GM21529 (cell line): ENCODE data around the gene CRP.
"Not testable (repeated sequence)": the region's sequence is repeated elsewhere in the genome, so short reads cannot be mapped to it uniquely, and the experiment has no call there.

Experiments used
- ATAC-seq: cut with Tn5 transposase; IDR thresholded peaks from one replicate; pipeline ENCODE4 v1.9.1; 2021; ENCODE audit not compliant: unreplicated experiment

CRP gene, protein sequence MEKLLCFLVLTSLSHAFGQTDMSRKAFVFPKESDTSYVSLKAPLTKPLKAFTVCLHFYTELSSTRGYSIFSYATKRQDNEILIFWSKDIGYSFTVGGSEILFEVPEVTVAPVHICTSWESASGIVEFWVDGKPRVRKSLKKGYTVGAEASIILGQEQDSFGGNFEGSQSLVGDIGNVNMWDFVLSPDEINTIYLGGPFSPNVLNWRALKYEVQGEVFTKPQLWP

DNA sequence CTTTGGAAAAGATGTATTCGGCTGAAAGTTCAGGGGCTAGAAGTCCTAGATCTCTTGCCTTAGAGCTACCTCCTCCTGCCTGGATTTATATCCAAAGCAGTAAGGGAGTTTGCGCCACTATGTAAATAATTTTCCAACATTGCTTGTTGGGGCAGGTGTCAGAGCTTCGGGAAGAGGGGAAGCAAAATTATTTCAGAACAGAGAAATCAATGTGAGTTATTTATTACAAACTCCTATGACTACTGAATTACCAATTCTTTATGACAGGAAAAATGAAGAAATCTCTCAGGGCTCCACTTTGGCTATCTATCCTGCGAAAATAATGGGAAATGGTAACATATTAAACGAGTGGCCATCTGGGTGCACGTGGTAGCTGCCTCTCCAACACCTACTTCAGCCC lies at the start of gene CRP:
TSS of gene CRP (minus strand) at position 61 of the 400 bp plus-strand sequence. CDS start 104 bp downstream, outside the sequence.
- ATAC-seq: no peak

DNA sequence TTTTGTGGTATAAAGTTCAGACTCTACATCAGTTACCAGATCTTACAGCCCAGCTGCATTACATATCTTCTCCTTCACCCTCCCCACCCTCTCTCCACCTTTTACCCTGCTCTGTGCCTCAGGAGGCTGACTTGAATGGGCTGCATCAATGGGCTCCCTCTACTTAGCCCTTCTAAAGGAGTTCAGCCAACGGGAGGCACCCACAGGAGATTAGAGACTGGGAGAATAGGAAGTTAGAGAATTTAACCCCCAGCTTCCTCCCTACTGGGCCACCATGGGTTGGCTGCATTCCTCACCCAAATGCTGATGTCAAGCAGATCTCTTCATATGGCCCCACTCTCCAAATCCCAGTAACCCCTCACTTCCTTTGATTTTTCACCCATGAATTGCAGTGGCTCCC lies 49.3 kb upstream of the CRP start:
- ATAC-seq: no peak

DNA sequence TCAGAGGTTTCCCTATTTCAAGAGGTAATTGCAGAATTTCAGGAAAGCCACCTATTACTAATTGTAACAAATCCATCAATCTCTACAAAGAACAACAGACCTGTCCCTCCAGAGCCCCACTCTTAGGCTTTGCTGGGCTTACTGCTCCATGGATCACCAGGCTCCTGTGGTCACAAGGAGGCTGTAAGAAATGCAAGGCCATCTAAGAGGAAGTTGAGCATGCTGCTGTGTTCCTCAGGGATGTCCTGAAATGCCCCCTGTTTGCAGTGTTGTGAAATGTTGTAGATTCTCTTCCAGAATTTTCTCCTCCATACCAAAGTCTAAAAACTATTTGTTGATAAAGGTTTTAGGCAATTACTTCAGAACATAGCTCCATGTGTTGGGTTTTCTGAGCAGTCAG lies 42.0 kb upstream of the CRP start:
- no peak for ATAC-seq

DNA sequence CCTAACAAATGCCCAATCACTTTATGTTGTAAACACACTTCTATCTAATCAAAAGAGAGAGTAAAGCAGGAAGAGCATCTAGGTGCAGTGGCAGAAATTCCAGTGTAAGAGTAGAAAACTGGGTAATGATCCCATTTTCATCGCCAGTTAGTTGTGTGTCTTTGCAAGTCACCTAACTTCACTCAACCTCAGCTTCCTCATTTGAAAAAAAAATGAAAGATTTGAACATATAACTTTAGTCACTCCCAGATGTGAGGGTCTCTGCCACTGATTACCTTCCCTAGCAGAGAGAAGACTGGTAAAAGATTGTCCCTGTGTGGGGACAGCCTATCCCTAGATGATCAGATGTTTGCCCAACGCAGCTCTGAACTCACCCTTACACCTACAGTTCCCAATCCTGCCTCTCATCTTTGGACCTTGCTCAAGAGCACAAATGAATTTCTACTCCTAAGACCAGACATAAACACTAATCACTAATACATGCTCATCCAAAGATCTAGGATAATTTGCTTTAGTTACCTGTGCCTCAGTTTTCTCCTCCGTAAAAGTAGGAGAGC lies 41.1 kb upstream of the CRP start:
- no peak for ATAC-seq

DNA sequence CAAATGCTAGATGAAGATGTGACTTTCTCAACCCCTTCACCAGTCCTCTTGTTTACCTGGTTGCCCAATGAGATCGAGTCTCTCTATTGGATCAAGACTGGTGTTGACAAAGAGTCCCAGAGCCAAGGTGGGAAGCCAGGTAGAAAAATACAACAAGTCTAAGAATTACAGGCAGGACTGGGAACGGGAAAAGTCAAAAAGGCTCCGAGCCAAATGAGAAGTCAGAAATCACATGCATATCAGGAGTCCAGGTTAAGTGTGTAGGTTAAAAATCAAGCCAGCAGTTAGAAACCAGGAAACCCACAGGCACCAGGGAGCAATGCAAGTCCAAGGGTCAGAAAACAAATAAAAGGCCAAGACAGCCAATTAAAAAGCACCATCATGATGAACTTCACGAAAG lies 39.0 kb upstream of the CRP start:
- ATAC-seq: no peak

DNA sequence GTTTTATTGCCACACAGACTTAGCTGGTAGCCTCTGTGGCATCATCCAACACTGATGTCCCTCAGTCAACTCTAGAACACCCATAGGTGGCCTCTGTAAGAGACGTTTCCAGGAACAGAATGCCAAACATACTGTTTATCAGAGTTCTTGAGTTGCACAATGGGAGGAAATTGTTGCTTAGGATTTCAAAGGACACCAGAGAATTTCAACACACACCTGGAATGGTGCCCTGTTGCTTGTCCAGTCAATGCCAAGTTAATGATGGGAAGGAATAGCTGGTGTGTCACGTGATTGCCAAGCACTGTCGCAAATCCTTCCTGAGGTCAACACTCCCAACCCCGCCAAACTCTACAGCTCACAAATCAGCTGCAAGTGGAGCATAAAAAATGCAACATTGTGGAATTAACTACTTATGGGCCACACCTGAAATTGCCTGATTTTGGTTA lies 37.8 kb upstream of the CRP start:
- ATAC-seq: no peak

DNA sequence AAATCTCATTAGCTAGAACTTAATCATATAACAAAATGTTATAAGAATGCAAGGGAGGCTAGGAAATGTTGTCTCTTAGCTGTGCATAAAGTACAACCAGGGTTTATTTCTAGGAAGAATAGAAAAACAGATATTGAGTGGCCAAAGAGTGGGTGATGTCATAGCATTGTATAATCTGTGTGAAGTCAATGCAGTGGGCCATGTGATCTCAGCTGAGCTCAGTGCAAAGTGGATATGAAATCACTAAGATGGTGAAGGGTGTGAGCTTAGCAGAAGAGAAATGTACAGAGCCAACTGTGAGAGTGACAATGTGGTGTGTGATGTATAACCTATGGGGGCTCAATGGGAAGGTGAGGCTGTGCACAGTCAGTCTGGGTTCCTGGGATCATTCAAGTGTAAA lies 36.6 kb upstream of the CRP start:
- no peak for ATAC-seq

DNA sequence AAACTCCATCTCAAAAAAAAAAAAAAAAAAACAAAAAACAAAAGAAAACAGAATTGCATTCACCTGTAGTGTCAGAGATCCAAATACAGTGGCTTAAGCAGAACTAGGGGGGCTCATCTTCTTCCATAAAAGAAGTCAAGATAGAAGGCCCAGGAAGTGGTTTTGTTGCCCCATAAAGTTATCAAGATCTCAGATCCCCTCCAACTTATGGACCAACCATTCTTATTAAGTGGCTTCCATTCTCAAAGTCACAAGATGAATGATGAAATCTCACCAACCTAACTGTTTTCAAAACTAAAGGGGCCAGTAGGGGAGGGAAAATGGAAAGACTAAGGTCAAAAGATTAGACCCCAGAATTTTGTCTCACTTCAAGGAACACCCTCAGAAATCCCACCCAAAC lies 36.2 kb upstream of the CRP start:
- ATAC-seq: no peak

DNA sequence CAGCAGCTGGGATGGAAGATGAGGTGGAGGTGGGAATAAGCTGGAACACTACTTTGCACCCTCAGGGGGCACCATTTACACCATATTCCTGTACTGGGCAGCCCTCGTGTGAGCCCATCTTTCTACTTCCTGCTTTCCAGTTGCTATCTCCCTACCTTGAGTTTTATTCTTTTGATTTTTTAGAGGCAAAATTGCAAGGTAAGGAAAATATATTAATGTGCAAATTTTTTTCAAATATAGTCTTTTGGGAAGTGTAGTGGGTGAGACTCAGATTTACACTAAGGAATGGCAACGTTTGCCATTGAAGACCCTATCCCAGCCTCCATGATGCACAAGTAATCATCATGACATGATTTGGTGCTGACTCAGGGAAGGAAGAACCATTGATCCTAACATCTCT lies 35.2 kb upstream of the CRP start:
- no peak for ATAC-seq

DNA sequence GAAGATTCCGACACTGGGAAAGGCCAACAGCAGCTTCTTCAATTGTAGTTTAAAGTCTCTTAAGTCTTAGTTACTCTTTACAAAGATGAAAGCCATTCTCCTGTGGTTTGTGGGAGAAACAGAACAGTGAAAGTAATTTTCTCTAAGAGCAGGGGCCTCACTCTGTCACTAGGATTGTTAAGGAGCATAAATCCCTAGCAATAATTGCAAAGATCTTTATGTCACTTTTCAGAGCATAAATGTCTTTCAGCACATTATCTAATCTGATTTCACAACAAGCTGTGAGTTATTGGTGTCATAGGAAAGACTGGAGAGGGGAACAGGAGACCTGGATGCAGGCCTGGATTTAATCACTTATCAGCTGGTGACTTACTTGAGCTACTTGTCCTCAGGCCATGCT lies 34.0 kb upstream of the CRP start:
- no peak for ATAC-seq

DNA sequence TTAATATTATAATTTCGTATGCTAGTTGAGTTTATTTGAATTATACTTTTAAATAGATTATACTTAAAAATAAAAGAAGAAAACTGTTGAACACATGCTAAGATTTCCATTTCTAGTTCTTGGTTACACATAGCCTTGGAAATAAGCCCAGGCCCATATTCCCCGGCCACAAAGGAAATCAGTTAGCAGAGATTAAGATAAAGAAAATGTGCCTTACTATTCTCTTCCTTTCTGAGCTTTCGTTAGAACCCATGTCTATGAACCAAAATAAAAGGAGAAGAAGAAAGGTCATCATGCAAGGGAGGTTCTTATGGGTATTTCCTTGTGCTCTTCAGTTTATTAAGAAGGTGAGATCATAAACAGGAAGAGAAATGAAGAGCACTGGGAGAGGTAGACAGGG lies 32.3 kb upstream of the CRP start:
- ATAC-seq: no peak

DNA sequence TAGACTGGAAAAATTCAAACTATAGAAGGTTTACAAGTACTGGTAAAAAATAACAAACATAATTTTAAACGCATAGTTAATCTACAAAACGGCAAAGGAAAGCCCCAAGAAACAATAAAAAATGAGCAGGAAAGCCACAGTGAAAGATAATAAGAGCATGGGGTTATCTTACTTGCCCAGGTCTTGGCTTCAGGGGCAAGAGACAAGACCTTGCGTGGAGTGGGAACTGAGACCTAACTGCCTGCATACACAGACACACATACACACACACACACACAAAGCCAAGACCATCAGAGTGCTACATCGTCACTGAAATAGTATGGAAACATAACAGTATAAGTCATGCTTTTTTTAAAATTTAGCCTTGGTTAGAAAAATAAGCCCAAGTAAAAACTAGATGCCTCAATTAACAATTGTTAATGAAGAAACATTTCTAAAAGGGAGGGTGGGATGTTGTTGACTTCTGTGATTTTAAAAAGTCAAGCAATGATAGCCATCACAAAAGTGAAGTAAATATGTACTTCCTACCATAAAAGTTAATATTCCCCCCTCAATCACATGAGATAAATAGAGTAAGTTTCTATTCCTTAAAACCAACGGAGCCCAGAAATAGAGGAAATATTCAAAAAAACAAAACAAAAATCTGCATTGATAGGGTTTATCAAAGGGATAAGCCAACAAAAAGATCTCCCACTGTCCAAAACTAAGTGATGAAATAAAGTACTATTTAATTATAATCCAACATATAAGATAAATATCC lies 29.4 kb upstream of the CRP start:
- ATAC-seq: no peak

DNA sequence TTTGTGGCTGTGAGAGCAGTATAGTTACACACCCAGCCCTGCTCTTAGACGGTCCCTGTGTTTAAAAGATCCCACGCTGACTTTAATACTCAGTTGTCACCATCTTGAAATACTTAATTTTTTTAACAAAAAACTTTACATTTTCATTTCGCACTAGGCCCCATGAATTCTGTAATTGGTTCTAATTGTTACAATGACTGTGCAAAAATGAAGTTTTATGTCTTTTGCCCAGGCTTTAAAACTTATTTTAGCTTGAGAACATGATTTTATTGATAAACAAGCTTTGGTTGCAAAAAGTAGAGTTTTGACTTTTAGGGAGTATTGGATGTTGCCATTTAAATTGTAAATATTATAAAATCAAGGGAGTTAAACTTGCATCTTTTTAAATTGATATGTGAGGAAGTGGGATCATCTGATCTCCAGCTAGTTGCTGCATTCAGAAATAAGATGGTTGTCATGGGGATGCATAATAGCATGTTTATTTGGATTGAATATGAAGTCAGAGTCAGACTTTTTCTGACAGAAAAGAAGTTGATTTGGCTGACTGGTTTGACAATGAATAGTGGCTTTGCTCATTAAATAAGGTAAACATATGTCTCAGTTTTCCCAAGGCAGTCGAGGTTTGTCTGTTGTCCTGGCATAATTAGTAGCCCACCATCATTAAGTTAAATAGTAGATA lies 23.0 kb upstream of the CRP start:
- ATAC-seq: no peak

DNA sequence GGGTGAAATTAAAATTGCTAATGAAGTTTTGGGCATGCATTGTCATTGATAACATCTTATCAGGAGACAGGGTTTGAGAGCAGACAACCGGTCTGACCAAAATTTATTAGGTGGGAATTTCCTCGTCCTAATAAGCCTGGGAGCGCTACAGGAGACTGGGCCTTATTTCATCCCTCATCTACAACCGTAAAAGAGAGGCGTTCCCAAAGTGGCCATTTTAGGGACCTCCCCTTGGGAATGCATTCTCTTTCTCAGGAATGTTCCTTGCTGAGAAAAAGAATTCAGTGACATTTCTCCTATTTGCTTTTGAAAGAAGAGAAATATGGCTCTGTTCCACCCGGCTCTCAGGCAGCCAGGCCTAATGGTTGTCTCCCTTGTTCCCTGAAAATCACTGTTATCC lies 8.8 kb upstream of the CRP start:
- not testable (repeated sequence) for ATAC-seq

DNA sequence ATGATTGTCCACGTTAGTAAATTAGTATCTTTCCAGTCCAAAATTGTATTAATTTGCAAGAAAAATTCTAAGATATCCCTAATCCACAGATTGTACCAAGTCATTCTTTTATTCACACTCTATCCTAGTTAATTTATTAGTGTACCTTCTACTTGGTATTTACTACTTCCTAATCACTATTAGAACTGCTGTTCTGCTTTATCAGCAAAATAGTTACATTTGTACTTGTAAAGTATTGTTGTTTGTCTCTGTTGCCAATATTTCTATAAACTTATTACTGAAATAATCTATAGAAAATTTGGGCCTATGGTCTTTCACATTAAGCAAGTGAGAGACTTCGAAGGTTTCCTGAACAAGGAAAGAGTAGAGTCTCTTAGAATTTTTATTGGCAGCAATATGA lies 5.6 kb upstream of the CRP start:
- ATAC-seq: no peak

DNA sequence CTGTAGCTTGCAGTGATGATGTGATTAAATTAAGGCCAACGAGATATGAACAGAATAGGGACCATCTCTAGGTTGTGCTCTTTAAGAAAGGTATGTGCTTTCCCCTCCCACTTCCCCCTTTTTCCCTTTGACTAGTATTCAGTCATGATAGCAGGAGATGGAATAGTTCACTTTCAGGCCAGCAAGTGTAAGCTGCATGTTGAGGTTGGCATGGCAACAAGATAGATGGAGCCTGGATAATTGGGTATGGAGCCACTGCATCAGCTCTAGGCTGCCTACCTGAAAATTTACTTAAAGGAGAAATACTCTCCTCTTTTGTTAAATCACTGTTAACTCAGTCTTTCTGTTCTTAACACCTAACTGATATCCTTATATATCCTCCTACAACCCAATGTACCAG lies 1.5 kb upstream of the CRP start:
- ATAC-seq: no peak

DNA sequence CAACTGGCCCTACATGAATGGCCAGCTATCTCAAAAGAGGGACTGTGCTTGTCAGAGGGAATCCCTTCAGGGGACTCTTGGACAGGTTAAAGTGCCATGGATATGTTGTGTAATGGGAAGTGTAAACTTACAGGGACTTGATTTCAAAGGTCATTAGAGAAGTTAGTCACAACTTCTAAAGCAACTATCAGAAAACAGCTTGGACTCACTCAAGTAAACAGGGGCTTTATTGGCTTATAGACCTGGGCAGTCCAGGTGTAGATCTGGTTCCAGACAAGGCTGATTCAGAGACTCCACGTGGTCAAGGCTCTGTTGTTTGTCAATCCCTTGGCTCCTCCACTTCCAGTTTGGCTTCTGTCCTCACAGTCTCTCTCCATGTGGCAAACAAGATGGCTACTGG lies 2.3 kb downstream of the CRP start:
- ATAC-seq: no peak

DNA sequence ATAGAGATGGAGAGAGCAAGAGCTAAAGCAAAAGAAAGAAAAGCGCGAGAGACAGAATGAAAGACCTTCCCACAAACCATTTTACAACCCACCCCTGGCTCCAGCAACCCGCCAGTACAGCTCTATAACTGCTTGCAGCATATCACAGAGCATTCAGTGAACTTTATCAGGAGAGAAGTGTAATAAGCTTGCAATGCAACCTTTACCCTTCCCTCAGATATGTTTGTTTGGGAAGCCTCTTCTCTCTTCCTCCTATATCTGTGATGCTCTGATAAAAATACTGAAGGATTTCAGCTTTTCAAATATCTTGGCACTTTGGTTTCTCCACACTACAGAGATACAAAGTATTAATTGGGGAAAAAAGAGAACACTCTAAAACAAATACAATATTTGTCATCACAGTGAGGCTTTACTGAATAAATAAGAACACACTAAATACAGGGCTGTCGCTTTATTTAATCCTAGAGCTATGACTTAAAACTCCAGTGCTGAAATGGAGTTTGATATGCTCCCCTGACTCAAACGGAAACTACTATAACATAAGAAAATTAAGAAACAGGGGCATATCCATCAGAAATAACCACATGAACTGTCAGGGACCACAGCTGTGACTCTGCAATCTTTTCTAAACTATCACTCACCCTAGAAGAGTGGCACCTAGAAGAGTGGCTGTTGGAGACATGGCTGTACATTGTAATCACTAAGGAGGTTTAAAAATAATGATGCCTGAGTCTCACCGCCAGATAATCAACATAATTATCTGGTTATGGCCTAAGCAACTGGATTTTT lies 6.7 kb downstream of the CRP start:
- no peak for ATAC-seq

DNA sequence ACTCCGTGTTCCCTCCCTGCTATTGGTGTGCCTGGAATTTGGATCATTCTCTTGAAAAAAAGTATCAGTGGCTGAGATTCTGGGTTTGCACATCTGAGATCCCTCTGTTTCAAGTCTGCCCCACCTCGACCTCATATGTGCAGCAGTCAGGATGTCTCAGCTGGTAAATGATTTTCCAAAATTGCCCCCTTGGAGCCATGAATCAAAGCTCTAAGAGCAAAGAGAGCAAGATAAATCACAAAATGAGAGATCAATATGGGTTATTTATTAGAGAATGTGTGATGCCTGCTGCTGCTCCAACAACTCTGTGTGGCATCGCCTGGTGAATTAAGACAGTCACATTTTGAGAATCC lies 8.5 kb downstream of the CRP start:
- ATAC-seq: no peak

DNA sequence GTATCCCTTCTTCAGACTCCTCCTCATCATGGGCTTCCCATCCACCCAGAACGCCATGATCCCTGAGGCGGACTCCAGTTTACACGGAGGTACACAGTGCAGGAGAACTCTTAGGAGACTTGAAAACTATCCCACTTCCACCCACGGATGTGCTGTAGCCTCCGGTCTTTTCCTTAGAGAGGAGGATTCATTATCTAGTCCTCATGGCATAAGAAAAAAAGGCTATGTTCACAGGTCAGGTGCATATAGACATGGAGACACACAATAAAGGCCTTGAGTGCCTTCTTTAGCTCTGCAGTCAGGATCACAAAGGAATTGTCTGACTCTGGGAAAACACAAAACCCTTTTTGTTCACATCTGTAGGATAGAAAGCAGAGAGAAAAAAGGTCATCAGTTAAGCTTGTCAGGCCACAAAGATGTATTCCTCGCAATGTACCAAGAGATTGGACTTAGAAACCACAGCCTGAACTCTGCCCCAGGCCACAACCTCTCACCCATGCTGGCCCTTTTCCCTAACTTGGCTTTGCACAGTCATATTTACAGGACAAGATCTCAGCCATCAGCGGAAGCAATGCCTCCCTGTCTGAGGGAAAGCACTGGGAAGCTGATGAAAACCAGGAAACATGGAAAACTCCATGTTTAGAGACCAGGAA lies 9.0 kb downstream of the CRP start:
- ATAC-seq: no peak

DNA sequence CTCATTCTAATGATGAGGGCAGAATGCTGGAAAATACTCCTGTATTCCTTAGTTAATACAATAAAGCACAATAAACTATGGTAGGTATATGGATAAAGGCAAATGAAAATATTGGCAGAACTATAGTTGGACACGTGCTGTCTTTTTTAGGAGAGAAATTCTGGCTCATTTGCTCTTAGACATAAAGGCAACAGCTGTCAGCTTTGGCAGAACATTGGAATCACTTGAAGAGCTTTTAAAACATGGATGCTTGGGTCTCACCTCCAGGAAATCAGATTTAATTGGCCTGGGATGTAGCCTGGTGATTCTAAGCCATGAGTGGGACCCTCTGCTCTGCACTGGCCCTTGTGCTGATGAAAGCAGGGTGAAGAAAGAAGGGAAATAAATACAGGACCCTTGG lies 9.9 kb downstream of the CRP start:
- no peak for ATAC-seq
